HG03442 (cell line): Measurements from ENCODE around the gene CMSS1.
A peak's percentile ranks its signal among the peaks of the same experiment; 100 is the strongest.

Source experiments
- ATAC-seq: cut with Tn5 transposase; IDR thresholded peaks from one replicate; pipeline ENCODE4 v1.9.1; 2021; ENCODE audit warnings: mild to moderate bottlenecking, moderate library complexity; ENCODE audit not compliant: unreplicated experiment

Gene CMSS1

DNA sequence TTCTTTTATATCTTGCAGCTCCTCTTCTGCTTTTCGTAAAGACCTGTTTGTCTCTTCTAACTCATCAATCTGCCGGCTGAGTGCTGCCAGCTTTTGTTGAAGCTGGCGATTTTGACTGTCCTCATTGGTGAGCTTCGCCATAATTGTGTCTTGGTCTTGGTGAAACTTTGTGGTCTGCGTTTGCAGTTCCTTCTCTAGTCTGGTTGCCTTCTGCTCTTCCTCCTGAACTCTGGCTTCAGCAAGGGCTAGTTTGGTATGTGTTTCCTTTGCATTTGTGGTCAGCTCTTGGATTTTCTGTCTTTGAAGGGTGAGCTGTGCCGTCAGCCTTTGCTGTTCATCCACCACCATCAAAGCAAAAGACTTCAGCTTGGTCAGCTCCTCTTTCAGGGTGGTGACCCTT is 32.9 kb downstream of the CMSS1 start:
- no peak for ATAC-seq

- ATAC-seq, result no peak
Measured at GRCh38 chr3:99851955-99852354, 34.3 kb downstream of the CMSS1 start.

GRCh38 chr3:99852851-99853250 is 35.2 kb downstream of the CMSS1 start:
- ATAC-seq, result no peak

DNA sequence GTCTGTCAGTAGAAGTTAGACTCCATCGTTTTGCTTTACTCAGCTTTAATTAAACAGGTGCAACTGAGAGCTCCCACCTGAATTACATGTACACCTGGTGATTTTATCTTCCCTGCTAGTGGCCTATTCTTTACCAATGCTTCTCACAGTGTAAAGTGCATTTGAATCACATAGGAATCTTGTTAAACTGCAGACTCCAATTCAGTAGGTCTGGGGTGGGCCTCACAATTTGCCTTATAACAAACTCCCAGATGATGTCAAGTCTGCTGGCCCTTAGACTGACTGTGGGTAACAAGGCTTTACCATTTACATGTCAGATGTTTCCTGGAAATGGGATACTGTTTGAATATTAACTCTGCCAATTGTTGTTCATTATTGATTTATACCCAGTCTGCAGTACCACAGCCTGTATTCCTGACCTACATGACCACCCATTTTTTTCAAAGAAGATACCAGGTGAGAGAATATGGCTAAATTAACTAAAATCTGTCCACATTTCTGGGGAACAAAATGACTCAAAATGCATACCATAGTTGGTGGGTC is 37.2 kb downstream of the CMSS1 start:
- ATAC-seq, result no peak

- ATAC-seq, result no peak
Measured at GRCh38 chr3:99855900-99856299, 38.2 kb downstream of the CMSS1 start.

DNA sequence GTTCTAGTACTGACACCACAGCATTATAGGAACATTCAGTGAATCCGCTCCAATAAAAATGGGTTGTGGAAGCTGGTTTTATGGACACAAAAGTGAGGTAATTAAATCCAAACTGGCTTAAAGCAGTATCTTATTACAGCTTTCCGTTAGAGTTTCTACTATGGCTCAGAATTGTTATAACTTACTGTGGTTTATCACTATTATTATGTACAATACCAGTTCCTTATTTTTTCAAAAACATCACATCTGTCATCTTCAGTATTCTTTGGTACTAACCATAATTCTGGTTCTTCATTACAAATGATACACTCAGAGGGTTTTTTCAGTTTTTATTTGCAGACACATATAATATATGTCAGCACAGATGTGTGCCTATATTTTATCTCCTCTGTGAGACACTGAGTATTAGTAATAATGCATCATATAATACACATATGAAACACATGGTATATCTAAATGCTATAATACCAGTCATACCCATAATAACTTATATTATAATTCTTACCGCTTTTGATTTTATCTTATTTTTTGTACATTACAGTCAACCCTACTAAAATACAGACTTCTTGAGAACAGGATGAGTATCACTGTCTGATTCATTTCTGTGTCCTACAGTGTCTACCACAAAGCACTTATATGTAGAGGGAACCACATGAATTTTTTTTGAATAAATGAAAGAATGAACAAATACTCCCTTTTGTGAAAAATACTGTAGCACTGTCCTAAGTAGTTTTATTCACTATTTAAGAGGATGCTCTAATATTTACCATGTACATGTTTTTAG is 39.0 kb downstream of the CMSS1 start:
- ATAC-seq, result no peak

DNA sequence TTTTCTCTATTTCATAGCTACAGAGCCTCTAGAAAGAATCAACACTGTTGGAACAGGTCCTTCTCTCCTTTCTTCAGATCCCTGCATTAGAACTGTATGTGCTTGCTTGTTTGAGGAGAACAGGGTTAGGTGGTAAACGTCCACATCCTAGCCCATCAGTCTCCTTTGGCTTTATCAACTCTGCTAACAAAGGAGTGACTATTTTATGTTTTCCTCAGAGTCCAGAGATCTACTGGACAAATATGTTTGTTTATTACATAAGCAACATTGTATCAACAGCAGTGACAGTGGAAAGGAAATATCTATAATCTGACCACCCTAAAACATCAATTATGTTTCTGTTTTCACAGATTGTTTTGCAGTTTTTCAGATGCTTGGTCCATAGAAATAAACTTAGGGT is 39.6 kb downstream of the CMSS1 start:
- ATAC-seq, result no peak

DNA sequence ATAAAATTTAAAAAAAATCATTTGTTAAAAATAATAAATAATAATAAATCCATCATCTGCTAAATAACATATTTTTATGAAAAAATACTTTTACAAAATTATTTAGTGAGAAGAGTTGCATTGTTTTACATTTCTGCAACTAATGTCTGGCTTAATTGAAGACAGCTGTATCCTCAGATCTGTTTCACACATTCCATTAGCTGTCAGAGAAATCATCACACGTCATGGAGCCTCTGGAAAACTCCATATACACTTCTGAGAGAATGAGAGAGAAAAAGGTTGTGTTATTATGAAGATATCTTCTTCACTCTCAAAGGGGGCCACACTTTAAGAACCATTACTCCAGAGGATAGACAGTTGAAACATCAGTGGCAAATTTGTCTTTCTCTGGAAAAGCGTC is 40.8 kb downstream of the CMSS1 start:
- no peak for ATAC-seq

- ATAC-seq, result no peak
Measured at GRCh38 chr3:99859825-99860224, 42.2 kb downstream of the CMSS1 start.

- no peak for ATAC-seq
Measured at GRCh38 chr3:99861216-99861615, 43.6 kb downstream of the CMSS1 start.

DNA sequence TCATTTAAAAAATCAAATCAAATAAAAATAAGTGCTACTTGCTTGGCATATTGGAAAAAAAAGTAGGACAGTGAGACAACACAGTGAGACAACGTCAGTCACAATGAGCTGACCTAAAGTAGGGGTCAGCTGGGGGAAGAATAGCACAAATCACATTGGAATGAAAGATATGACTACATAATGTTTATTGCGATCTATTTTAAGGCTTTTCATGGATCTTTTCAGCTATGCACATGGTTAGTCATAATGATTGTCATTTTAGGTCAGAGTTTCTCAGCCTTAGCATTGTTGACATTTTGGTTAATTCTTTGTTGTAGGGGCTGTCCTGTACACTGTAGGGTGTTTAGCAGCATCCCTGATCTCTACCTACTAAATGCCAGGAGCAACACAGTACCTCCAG is 44.5 kb downstream of the CMSS1 start:
- ATAC-seq, result no peak

- no peak for ATAC-seq
Measured at GRCh38 chr3:99863002-99863401, 45.3 kb downstream of the CMSS1 start.

DNA sequence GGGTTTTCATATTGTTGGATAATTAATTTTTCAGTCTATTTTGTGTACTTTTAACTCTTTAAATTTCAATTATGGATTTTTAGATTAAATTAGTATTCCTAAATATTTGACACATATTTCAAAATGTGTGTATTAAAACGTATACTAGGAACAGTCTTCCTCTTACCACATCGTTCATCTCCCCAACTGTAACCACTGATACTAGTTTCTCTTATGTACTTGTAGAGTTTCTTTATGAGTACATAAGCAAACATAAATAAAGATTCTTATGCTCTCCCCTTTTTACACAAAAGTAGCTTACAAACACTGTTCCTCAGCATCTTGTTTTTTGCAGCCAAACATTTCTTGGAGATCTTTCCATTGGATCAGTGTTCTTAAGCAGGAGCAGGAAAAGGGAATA is 45.9 kb downstream of the CMSS1 start:
- peak; percentile 56 for ATAC-seq

- no peak for ATAC-seq
Measured at GRCh38 chr3:99864289-99864688, 46.6 kb downstream of the CMSS1 start.

DNA sequence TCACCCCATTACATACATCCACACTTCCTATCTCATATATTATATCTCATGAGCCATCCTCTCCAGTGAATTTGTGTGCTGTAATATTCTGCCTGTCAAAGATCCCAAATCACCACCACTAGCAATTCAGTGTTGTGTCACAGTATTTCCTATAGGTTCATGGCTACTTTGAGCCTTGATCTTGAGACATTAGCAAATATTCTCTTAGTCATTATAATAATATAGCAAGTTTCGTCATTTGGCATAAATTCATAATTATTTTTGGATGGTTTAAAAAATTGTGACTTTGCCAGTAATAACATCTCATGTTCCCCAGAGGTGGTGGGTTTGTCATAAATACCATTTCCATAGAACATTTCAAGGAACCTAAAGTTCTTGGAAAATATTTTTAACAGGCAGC is 47.7 kb downstream of the CMSS1 start:
- ATAC-seq, result no peak

GRCh38 chr3:99866261-99866761 is 48.6 kb downstream of the CMSS1 start:
- ATAC-seq, result no peak

GRCh38 chr3:99867594-99868310 is 50.1 kb downstream of the CMSS1 start:
- peak; percentile 31 for ATAC-seq

DNA sequence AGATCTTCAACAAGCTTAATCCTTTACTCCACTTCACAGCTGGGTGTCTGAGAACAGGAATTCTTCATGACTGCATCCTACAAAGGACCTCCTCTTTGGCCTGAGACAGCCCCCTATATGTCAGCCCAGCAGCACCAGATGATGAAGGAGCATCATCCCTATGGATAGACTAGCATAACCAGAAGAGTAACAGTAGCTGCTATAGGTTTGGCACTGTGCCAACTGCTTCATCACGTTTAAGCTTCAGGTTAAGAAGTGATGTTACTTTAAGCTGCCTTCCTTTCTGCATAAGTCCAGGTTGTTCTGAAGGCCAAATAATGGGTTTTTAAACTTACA is 50.6 kb downstream of the CMSS1 start:
- no peak for ATAC-seq

- ATAC-seq, result no peak
Measured at GRCh38 chr3:99869621-99870020, 52.0 kb downstream of the CMSS1 start.

GRCh38 chr3:99870712-99871111 is 53.0 kb downstream of the CMSS1 start:
- no peak for ATAC-seq

GRCh38 chr3:99871231-99872045 is 53.8 kb downstream of the CMSS1 start:
- no peak for ATAC-seq
